ENCODE data around the gene SLC7A6OS. TPM values are rescaled to one million over a fixed set of nuclear protein-coding genes. Genes with fewer than 3 reads are reported as not detected.

Gene SLC7A6OS
- polyA plus RNA-seq, 6 donors from 2014 or later = 14.0 to 26.1 (median 17.7) TPM

DNA sequence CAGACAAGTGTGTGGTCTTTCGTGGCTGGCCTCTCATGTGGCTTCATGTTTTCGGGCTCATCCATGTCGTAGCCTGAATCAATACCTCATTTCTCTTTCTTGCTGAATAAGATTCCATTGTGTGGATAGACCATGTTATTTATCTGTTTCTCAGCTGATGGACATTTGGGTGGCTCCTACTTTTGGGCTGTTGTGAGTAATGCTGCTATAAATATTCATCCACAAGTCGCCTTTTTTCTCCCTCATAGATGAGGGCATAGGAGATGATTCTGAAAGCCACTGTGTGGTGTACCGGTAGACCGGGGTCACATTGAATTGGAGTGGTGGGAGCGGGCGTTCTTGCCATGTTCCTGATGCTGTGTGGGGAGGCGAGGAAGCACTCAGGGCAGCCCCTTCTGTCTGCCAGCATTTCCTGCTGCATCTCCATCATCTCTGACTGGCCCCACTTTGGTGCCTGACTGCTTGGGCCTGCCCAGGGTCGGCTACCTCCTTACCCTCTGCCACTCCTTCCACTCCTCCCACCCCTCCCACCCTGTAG, 40.1 kb upstream of the SLC7A6OS start:
- no peak for ATAC-seq (ENCODE audit: low read depth in 2 of 2)
- Mint-ChIP-seq H3K27ac (no peak overlapping the region), H3K4me1 (peaks cover 5 to 9% (median 6%) of the 10 kb centered on the region in 3 donors), H3K4me3 (no peak overlapping the region), H3K9me3 (no peaks in the 10 kb centered on the region), H3K36me3 (peaks cover 13 to 45% of the 10 kb centered on the region in 2 donors), H3K27me3 (no peaks in the 10 kb centered on the region)
- DNase-seq = no peak

DNA sequence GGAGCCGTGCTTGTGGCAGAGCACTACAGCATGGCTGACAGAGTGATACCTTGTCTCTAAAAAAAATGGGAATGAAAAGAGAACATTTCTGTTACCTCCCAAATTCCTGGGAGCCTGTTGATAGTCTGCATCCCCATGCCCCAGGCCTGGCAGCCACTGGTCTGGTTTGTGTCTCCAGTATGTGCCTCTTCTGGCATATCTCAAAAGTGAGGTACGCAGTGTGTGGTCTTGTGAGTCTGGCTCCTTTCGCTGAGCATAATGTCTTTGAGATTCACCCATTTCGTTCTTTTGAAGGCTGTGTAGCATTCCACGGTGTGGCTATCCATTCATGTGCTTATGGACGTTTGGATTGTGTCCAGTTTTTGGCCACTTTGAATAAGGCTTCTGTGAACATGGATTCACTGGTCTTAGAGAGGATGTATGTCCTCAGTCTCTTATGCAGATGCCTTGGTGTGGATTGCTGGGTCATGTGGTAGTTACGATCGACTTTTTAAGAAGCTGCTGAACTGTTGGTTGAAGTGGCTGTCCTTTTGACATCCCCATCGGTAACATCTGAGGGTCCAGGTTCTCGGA, 39.2 kb upstream of the SLC7A6OS start:
- H3K27me3 Mint-ChIP-seq = no peaks in the 10 kb centered on the region
- H3K36me3 Mint-ChIP-seq = peaks cover 13 to 38% of the 10 kb centered on the region in 2 donors
- DNase-seq (no peak), ATAC-seq (ENCODE audit: low read depth in 2 of 2) (no peak)
- no peak overlapping the region for H3K4me3 Mint-ChIP-seq
- H3K4me1 Mint-ChIP-seq = peaks cover 0 to 2% (median 2%) of the 10 kb centered on the region in 3 donors
- no peak overlapping the region for H3K27ac Mint-ChIP-seq
- H3K9me3 Mint-ChIP-seq = no peaks in the 10 kb centered on the region

DNA sequence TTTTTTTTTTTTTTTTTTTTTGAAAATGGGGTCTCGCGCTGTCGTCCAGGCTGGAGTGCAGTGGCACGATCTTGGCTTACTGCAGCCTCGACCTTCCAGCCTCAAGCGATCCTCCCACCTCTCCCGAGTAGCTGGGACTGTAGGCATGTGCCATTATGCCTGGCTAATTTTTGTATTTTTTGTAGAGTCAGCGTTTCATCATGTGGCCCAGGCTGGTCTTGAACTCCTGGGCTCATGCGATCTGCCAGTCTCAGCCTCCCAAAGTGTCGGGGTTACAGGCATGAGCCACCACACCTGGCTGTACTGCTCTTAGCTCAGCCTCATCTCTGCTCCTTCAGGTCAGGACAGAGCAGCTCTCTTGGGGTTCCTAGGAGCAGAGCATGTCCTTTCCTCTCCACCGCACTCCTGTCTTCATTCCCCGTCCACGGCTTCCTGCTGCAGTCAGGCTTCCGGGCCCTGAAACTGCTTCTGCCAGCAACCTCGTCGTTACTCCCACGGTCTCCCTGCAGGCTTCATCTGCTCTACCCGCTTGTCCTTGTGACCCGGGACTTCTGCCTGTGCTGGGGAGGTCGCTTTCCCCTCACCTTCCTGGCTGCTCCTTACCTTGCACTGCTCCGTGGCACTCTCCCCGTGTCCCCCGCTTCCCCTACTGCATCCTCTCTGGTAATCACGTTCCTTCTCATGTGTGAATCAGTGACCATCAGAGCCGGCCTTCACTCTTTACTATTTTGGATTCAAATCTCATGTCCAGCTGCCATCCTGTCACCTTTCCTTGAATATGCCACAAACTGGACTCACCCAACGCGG, 38.1 kb upstream of the SLC7A6OS start:
- DNase-seq (no peak), ATAC-seq (ENCODE audit: low read depth in 2 of 2) (no peak)
- Mint-ChIP-seq H3K27me3 (no peaks in the 10 kb centered on the region), H3K4me3 (no peak overlapping the region), H3K36me3 (peaks cover 13 to 31% of the 10 kb centered on the region in 2 donors), H3K9me3 (no peaks in the 10 kb centered on the region), H3K4me1 (no peaks in the 10 kb centered on the region), H3K27ac (peak overlapping the region in 1 of 6 donors; percentile 2)

- Mint-ChIP-seq H3K36me3 (peaks cover 17 to 31% of the 10 kb centered on the region in 2 donors), H3K4me3 (no peak overlapping the region), H3K9me3 (no peaks in the 10 kb centered on the region), H3K27ac (no peak overlapping the region), H3K4me1 (no peaks in the 10 kb centered on the region), H3K27me3 (no peaks in the 10 kb centered on the region)
- ATAC-seq (ENCODE audit: low read depth in 2 of 2) = no peak
- DNase-seq = no peak
These were observed 36.9 kb upstream of the SLC7A6OS start for GRCh38 chr16:68347605-68348004.

DNA sequence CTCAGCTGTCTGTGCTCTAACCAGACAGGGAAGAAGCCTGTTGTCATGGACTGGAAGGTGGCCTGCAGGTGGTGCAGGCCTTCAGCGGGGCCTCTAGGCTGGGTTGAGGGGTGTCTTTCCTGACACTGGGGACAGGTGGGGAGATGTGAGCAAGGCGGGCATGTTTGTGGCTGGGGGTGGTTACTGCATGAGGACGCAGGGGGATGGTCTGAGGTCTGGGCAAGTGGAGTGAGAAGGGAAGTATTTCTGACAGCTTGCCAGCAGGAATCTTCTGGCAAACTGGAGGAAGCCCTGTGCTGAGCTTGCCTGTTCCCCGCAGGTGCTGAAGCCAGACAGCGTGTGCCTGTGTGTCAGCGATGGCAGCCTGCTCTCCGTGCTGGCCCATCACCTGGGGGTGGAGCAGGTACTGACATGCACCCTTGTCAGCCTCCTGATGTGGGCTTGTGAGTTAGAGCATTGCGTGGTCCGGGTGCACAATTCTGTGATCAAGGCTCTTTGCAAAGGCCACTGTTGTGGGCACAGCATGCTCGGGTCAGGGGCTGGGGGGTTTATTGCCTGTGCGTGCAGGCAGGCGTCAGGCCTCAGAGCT, 36.2 kb upstream of the SLC7A6OS start:
- Mint-ChIP-seq H3K36me3 (peaks cover 17 to 26% of the 10 kb centered on the region in 2 donors), H3K4me3 (no peak overlapping the region), H3K4me1 (no peaks in the 10 kb centered on the region), H3K9me3 (no peaks in the 10 kb centered on the region), H3K27ac (peak overlapping the region in 1 of 6 donors; percentile 81), H3K27me3 (no peaks in the 10 kb centered on the region)
- DNase-seq (no peak), ATAC-seq (ENCODE audit: low read depth in 2 of 2) (no peak)

- ATAC-seq (ENCODE audit: low read depth in 2 of 2) = no peak
- peaks cover 17 to 18% of the 10 kb centered on the region in 2 donors for H3K36me3 Mint-ChIP-seq
- no peak overlapping the region for H3K4me3 Mint-ChIP-seq
These were observed 35.4 kb upstream of the SLC7A6OS start for GRCh38 chr16:68345958-68346635.

DNA sequence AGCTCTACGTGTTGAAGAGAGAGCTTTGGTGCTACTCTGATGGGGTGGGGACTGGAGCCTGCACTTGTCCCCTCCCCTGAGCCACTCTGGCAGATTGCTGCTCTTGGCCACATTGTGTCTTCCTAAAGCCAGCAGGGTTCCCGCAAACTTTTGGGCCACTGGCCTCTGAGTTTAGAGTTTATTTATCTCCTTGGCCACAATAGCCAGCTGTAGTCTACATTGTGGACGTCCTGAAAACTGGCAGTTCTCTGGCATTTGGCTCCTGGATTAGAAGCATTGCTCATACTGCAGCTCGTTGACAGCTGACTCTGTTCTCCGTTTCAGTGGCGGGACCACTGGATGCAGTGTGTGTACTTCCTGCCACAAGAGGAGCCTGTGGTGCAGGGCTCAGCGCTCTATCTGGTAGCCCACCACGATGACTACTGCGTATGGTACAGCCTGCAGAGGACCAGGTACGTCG, 34.6 kb upstream of the SLC7A6OS start:
- ATAC-seq (ENCODE audit: low read depth in 2 of 2) = no peak
- Mint-ChIP-seq H3K27me3 (no peaks in the 10 kb centered on the region), H3K4me1 (no peaks in the 10 kb centered on the region), H3K27ac (no peak overlapping the region), H3K36me3 (peaks cover 18 to 22% of the 10 kb centered on the region in 2 donors), H3K9me3 (no peaks in the 10 kb centered on the region), H3K4me3 (no peak overlapping the region)
- no peak for DNase-seq

More at GRCh38 chr16:68345958-68346635, 35.4 kb upstream of the SLC7A6OS start:
- H3K9me3 Mint-ChIP-seq = no peaks in the 10 kb centered on the region
- H3K27ac Mint-ChIP-seq = peak overlapping the region in 2 of 6 donors; percentile 18 to 39
- no peak for DNase-seq
- H3K27me3 Mint-ChIP-seq = no peaks in the 10 kb centered on the region
- no peaks in the 10 kb centered on the region for H3K4me1 Mint-ChIP-seq

GRCh38 chr16:68344252-68344651, 33.5 kb upstream of the SLC7A6OS start:
- Mint-ChIP-seq H3K27ac (peak overlapping the region in 1 of 6 donors; percentile 15), H3K4me3 (no peak overlapping the region), H3K27me3 (no peaks in the 10 kb centered on the region), H3K4me1 (no peaks in the 10 kb centered on the region), H3K9me3 (no peaks in the 10 kb centered on the region), H3K36me3 (peaks cover 24 to 26% of the 10 kb centered on the region in 2 donors)
- ATAC-seq (ENCODE audit: low read depth in 2 of 2) (no peak), DNase-seq (no peak)

GRCh38 chr16:68343137-68343536, 32.4 kb upstream of the SLC7A6OS start:
- Mint-ChIP-seq H3K4me3 (no peak overlapping the region), H3K36me3 (peaks cover 21 to 23% of the 10 kb centered on the region in 2 donors), H3K27me3 (no peaks in the 10 kb centered on the region), H3K4me1 (no peaks in the 10 kb centered on the region), H3K27ac (no peak overlapping the region), H3K9me3 (no peaks in the 10 kb centered on the region)
- ATAC-seq (ENCODE audit: low read depth in 2 of 2) (no peak), DNase-seq (no peak)

DNA sequence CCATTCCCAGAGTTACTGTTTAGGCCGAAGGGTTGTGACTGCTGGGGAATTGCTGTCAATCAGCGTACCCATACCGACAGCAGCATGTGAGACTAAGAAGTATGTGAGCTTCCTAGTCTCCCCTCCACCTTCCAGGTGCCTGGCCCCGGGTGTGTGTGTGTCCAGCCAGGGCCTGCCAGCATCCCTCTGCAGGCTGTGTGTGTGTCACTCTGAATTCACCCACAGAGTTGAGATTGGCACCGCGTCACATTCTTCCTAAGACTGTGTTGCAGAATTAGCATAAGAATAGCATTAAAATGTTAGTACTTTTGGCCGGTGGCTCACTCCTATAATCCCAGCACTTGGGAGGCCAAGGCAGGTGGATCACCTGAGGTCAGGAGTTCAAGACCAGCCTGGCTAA, 31.9 kb upstream of the SLC7A6OS start:
- no peak overlapping the region for H3K27ac Mint-ChIP-seq
- H3K9me3 Mint-ChIP-seq = no peaks in the 10 kb centered on the region
- no peak for DNase-seq
- no peak overlapping the region for H3K4me3 Mint-ChIP-seq
- no peaks in the 10 kb centered on the region for H3K27me3 Mint-ChIP-seq
- H3K4me1 Mint-ChIP-seq = no peaks in the 10 kb centered on the region
- H3K36me3 Mint-ChIP-seq = peaks cover 18 to 28% of the 10 kb centered on the region in 2 donors
- ATAC-seq (ENCODE audit: low read depth in 2 of 2) = no peak

DNA sequence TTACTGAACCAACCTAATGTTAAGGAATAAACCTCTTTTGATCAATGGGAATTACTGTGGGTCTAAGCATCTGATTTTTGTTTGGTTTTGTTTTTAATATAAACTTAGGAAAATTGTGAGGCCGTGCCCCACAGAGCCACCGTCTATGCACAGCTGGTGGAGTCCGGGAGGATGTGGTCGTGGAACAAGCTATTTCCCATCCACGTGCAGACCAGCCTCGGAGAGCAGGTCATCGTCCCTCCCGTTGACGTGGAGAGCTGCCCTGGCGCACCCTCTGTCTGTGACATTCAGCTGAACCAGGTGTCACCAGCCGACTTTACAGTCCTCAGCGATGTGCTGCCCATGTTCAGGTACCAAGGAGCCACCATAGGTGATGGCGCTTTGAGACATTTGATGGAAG, 28.5 kb upstream of the SLC7A6OS start:
- Mint-ChIP-seq H3K36me3 (peaks cover 18 to 32% of the 10 kb centered on the region in 2 donors), H3K27ac (no peak overlapping the region), H3K27me3 (no peaks in the 10 kb centered on the region), H3K4me1 (peaks cover 0 to 3% (median 0%) of the 10 kb centered on the region in 3 donors), H3K9me3 (no peaks in the 10 kb centered on the region), H3K4me3 (no peak overlapping the region)
- DNase-seq = no peak
- no peak for ATAC-seq (ENCODE audit: low read depth in 2 of 2)

DNA sequence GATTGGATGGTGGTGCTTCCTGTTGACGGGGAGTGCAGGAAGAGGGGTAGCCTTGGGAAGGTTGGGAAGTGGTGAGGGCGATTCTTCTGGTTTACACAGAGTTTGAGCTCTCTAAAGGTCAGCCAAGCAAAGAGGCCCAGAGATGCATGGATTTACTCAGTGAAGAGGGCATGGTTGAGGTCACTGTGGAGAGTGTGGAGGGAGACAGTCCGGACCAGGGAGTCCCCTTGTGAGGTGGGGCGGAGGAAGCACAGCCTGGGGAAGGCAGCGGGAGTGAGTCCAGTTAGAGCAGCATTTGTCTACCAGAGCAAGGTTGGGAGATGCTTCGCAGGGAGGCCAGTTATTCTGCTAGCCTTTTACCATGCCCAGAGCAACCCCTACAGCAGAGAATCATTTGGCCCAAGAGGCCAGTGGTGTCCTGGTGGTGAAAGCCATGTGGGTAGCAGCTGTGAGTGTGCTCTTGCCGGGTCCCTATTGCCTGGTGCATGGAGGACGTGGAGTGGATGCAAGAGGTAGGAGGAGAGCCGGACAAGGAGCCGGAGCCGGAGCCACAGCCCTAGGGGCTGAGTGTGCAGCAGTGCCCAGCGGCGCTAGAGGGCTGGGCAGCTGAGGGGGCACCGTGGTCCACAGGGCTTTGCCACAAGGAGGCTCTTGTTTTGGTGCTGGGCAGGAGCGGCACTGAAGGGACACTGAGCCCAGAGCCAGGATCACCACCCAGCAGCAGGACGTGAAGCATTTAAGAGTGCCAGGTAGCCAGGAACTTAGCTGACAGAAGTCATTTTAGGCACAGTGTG, 27.8 kb upstream of the SLC7A6OS start:
- Mint-ChIP-seq H3K4me1 (peaks cover 0 to 3% (median 0%) of the 10 kb centered on the region in 3 donors), H3K9me3 (no peaks in the 10 kb centered on the region), H3K4me3 (no peak overlapping the region), H3K27me3 (no peaks in the 10 kb centered on the region), H3K36me3 (peaks cover 17 to 32% of the 10 kb centered on the region in 2 donors), H3K27ac (peak overlapping the region in 3 of 6 donors; percentile 37 to 97 (median 72))
- no peak for DNase-seq
- ATAC-seq (ENCODE audit: low read depth in 2 of 2) = no peak

Measured in naive B cell (primary cell).